ENCODE results near the gene IGHMBP2.

DNA sequence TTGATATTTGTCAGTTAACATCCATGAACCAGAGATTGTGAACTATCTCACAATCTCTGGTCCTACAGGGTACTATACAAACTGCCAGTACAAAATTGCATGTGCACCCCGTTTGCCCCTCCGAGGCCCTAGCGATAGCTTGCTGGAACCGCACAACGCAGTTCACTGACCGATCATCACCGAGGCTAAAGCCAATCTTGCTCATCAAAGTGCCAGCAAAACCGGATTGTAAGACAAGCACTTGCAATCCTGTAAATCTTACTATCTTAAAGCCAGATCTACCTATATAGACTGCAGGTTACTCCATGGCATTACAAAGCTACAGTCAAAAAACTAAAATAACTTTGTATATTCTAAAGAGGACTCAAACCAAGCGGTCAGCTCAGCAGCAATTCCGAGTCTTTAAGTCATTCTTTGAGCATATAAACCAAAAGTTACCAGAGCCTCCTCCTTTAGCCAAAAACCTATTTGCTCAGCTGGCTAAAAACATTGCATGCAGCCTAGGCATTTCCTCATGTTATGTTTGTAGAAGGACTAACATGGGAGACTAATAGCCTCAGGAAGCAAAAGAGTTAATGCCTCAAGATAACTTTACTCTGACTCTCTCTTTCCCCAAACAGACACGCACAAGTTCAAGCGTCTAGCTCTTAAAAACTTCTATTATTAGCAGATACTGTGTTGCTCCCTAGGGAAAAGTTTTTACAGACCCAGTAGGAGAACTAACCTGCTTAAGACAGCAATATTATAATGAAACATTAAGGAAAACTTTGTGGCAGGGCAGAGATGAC lies 31.3 kb upstream of the IGHMBP2 start:
- TF ChIP-seq, protein P1, sequence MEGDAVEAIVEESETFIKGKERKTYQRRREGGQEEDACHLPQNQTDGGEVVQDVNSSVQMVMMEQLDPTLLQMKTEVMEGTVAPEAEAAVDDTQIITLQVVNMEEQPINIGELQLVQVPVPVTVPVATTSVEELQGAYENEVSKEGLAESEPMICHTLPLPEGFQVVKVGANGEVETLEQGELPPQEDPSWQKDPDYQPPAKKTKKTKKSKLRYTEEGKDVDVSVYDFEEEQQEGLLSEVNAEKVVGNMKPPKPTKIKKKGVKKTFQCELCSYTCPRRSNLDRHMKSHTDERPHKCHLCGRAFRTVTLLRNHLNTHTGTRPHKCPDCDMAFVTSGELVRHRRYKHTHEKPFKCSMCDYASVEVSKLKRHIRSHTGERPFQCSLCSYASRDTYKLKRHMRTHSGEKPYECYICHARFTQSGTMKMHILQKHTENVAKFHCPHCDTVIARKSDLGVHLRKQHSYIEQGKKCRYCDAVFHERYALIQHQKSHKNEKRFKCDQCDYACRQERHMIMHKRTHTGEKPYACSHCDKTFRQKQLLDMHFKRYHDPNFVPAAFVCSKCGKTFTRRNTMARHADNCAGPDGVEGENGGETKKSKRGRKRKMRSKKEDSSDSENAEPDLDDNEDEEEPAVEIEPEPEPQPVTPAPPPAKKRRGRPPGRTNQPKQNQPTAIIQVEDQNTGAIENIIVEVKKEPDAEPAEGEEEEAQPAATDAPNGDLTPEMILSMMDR (IDR thresholded peaks at IDR 0.05 in 2 of 3, conservative IDR thresholded peaks at IDR 0.05 in 1 of 3; ENCODE audit: borderline replicate concordance in 1 of 3, insufficient read depth in 1 of 3, low read depth in 2 of 3, low read length in 2 of 3), result no peak
- TF ChIP-seq, protein P2, sequence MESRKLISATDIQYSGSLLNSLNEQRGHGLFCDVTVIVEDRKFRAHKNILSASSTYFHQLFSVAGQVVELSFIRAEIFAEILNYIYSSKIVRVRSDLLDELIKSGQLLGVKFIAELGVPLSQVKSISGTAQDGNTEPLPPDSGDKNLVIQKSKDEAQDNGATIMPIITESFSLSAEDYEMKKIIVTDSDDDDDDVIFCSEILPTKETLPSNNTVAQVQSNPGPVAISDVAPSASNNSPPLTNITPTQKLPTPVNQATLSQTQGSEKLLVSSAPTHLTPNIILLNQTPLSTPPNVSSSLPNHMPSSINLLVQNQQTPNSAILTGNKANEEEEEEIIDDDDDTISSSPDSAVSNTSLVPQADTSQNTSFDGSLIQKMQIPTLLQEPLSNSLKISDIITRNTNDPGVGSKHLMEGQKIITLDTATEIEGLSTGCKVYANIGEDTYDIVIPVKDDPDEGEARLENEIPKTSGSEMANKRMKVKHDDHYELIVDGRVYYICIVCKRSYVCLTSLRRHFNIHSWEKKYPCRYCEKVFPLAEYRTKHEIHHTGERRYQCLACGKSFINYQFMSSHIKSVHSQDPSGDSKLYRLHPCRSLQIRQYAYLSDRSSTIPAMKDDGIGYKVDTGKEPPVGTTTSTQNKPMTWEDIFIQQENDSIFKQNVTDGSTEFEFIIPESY (IDR thresholded peaks at IDR 0.05; ENCODE audit: extremely low read depth, insufficient replicate concordance, low read length), result no peak
- no peak for TF ChIP-seq EZH2 (IDR thresholded peaks at IDR 0.05)
- TF ChIP-seq, protein P3, sequence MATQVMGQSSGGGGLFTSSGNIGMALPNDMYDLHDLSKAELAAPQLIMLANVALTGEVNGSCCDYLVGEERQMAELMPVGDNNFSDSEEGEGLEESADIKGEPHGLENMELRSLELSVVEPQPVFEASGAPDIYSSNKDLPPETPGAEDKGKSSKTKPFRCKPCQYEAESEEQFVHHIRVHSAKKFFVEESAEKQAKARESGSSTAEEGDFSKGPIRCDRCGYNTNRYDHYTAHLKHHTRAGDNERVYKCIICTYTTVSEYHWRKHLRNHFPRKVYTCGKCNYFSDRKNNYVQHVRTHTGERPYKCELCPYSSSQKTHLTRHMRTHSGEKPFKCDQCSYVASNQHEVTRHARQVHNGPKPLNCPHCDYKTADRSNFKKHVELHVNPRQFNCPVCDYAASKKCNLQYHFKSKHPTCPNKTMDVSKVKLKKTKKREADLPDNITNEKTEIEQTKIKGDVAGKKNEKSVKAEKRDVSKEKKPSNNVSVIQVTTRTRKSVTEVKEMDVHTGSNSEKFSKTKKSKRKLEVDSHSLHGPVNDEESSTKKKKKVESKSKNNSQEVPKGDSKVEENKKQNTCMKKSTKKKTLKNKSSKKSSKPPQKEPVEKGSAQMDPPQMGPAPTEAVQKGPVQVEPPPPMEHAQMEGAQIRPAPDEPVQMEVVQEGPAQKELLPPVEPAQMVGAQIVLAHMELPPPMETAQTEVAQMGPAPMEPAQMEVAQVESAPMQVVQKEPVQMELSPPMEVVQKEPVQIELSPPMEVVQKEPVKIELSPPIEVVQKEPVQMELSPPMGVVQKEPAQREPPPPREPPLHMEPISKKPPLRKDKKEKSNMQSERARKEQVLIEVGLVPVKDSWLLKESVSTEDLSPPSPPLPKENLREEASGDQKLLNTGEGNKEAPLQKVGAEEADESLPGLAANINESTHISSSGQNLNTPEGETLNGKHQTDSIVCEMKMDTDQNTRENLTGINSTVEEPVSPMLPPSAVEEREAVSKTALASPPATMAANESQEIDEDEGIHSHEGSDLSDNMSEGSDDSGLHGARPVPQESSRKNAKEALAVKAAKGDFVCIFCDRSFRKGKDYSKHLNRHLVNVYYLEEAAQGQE (IDR thresholded peaks at IDR 0.05; ENCODE audit: low read depth), result no peak
- TF ChIP-seq POLR2A (IDR thresholded peaks at IDR 0.05; ENCODE audit: borderline replicate concordance, extremely low read depth, insufficient read depth, insufficient read length), result no peak

All from HCT116 (cell line).